HL-60 (cell line): ENCODE data around the gene TCF3.

ENCODE experiments used
- DNase-seq, 2 experiments: peaks; one replicate each; pipeline ENCODE4 v3.0.0-alpha.2; 2010 to 2020; ENCODE audit warnings: low read depth in 1 of 2, low spot score in 1 of 2
- H3K27ac ChIP-seq: fragments of 250-450 bp; sonication (Bioruptor Pico); replicated peaks from 2 replicates; pipeline ENCODE4 v1.5.1; 2020; ENCODE audit warnings: mild to moderate bottlenecking, moderate library complexity
- H3K27me3 ChIP-seq: fragments of 250-450 bp; sonication (Bioruptor Pico); 2 replicates; pipeline ENCODE4 v1.5.1; 2021; ENCODE audit warnings: mild to moderate bottlenecking, moderate library complexity; ENCODE audit not compliant: insufficient read depth, poor library complexity, severe bottlenecking
- H3K4me3 ChIP-seq: replicated peaks from 2 replicates; pipeline ENCODE4 v1.5.1; 2011; ENCODE audit warnings: mild to moderate bottlenecking, control low read depth, low read length; ENCODE audit not compliant: insufficient read depth
- GABPA ChIP-seq: IDR thresholded peaks from 2 replicates; pipeline ENCODE4 v1.6.1; 2012; ENCODE audit warnings: low read depth
- POLR2AphosphoS5 ChIP-seq: IDR thresholded peaks from 2 replicates; pipeline ENCODE4 v1.6.1; 2012; ENCODE audit warnings: low read depth
- SPI1 ChIP-seq: IDR thresholded peaks from 2 replicates; pipeline ENCODE4 v1.6.1; 2012; ENCODE audit warnings: low read depth, mild to moderate bottlenecking, borderline replicate concordance
- TF ChIP-seq, protein P1 (sequence below): IDR thresholded peaks from 2 replicates; pipeline ENCODE4 v1.6.1; 2012; ENCODE audit warnings: low read depth; ENCODE audit not compliant: insufficient replicate concordance
- TF ChIP-seq, protein P2 (sequence below): IDR thresholded peaks from one replicate; pipeline ENCODE4 v1.5.1; 2011; ENCODE audit warnings: low read length, control low read depth, inconsistent platforms; ENCODE audit not compliant: insufficient read depth

TCF3 gene

DNA sequence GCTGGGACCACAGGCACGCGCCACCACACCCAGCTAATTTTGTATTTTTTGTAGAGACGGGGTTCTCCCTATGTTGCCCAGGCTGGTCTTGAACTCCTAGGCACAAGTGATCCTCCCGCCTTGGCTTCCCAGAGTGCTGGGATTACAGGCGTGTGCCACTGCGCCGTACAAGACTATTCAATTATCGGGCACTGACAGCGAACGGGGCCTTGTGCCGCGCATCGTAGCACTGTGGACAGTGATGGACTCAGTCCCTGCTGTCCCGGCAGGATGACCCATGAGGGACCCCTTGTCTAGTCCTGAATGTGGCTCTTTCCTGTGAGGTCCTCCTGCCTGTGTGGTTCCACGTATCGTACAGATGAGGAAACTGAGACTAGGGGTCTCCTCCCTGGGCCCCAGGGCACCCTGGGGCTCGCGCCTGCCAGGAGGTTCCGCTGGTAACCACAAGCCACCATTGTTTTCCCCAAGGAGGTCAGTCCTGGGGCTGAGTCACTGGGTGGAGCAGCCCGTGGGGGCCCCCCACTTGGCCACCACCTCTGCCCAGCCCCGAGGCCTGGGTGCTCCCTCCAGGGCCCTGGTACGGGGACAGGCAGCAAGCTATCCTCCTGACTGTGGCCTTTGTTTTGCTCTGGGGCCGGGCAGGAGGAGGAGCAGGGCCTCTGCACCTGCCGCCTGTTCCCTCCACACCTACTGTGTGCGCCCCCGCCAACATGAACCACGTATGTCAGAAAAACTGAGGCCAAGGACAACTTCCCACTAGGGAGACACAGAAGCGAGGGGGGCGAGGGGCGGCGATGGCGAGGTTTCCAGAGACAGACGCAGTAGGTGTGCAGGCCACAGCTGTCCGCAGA, 2.9 kb upstream of the TCF3 start:
- Histone ChIP-seq H3K4me3 (no peak overlapping the region), H3K27ac (no peak overlapping the region), H3K27me3 (no peaks in the 10 kb centered on the region)
- TF ChIP-seq GABPA (no peak), SPI1 (no peak), POLR2AphosphoS5 (no peak)
- TF ChIP-seq, protein P1, sequence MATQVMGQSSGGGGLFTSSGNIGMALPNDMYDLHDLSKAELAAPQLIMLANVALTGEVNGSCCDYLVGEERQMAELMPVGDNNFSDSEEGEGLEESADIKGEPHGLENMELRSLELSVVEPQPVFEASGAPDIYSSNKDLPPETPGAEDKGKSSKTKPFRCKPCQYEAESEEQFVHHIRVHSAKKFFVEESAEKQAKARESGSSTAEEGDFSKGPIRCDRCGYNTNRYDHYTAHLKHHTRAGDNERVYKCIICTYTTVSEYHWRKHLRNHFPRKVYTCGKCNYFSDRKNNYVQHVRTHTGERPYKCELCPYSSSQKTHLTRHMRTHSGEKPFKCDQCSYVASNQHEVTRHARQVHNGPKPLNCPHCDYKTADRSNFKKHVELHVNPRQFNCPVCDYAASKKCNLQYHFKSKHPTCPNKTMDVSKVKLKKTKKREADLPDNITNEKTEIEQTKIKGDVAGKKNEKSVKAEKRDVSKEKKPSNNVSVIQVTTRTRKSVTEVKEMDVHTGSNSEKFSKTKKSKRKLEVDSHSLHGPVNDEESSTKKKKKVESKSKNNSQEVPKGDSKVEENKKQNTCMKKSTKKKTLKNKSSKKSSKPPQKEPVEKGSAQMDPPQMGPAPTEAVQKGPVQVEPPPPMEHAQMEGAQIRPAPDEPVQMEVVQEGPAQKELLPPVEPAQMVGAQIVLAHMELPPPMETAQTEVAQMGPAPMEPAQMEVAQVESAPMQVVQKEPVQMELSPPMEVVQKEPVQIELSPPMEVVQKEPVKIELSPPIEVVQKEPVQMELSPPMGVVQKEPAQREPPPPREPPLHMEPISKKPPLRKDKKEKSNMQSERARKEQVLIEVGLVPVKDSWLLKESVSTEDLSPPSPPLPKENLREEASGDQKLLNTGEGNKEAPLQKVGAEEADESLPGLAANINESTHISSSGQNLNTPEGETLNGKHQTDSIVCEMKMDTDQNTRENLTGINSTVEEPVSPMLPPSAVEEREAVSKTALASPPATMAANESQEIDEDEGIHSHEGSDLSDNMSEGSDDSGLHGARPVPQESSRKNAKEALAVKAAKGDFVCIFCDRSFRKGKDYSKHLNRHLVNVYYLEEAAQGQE, result no peak
- TF ChIP-seq, protein P2, sequence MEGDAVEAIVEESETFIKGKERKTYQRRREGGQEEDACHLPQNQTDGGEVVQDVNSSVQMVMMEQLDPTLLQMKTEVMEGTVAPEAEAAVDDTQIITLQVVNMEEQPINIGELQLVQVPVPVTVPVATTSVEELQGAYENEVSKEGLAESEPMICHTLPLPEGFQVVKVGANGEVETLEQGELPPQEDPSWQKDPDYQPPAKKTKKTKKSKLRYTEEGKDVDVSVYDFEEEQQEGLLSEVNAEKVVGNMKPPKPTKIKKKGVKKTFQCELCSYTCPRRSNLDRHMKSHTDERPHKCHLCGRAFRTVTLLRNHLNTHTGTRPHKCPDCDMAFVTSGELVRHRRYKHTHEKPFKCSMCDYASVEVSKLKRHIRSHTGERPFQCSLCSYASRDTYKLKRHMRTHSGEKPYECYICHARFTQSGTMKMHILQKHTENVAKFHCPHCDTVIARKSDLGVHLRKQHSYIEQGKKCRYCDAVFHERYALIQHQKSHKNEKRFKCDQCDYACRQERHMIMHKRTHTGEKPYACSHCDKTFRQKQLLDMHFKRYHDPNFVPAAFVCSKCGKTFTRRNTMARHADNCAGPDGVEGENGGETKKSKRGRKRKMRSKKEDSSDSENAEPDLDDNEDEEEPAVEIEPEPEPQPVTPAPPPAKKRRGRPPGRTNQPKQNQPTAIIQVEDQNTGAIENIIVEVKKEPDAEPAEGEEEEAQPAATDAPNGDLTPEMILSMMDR, result no peak
- DNase-seq, result no peak

DNA sequence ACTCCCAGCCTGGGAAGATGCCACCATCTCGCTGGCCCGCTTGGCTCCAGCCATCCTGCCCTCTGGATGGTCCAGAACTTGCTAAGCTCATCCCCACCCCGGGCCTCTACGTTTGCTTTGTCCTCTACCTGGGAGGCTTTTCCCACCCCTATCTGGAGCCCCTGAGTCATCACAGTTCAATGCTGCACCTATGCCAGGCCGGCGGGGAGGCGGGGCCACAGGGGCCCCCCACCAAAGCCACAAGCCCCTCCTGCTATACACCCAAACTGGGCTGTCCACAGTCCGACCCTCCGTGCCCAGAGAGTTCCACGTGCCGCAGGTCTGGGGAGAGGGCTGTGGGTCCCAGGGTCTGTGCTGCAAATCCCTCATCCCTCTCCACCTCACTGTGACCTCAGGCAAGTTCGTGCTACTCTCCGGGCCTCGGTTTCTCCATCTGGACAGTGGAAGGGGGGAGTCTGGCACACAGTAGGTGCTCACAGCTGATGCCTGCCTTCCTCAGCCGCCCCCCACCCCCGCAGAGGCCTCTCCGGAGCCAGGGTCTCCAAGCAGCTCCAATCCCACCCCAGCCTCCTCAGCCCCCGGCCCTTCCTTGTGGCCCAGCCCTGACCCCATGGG, 1.9 kb upstream of the TCF3 start:
- no peak for DNase-seq
- Histone ChIP-seq H3K27me3 (no peaks in the 10 kb centered on the region), H3K4me3 (no peak overlapping the region), H3K27ac (no peak overlapping the region)
- TF ChIP-seq, protein P2, result no peak
- no peak for TF ChIP-seq POLR2AphosphoS5
- TF ChIP-seq, protein P1, result no peak
- no peak for TF ChIP-seq SPI1
- no peak for TF ChIP-seq GABPA

DNA sequence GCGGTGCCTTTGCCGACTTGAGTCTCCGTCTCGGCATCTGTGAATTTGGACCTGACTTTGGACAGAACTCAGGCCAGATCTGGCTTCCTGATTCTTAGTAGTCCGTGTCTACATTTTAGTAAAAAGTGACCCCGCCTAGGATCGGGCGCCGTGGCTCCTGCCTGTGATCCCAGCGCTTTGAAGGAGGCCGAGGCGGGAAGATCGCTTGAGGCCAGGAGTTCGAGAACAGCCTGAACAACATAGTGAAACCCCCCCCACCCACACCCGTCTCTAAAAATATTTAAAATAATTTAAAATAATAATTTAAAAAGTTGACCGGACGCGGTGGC, 849 bp upstream of the TCF3 start:
- no peak for DNase-seq
- H3K27ac ChIP-seq, result peak overlapping the region; percentile 100
- TF ChIP-seq SPI1 (no peak), POLR2AphosphoS5 (no peak), GABPA (no peak)
- TF ChIP-seq, protein P2, result no peak
- TF ChIP-seq, protein P1, result no peak

More for the DNA sequence above, 849 bp upstream of the TCF3 start:
- Histone ChIP-seq H3K4me3 (peak overlapping the region; percentile 48), H3K27me3 (no peaks in the 10 kb centered on the region)
